Choroid plexus epithelial cell (primary cell): ENCODE measurements around the gene MOK.

ENCODE experiments used
- DNase-seq: peaks from one replicate; pipeline ENCODE4 v3.0.0-alpha.2; 2010; ENCODE audit warnings: low read depth
- H3K4me3 ChIP-seq: 2 replicates; pipeline ENCODE4 v1.5.1; 2011; ENCODE audit warnings: low read depth, mild to moderate bottlenecking, control low read depth, low read length, moderate library complexity
- CTCF ChIP-seq: conservative IDR thresholded peaks from 2 replicates; pipeline ENCODE4 v1.5.1; 2011; ENCODE audit warnings: low read depth, mild to moderate bottlenecking, control low read depth, inconsistent platforms, low read length, moderate library complexity

The MOK gene

GRCh38 chr14:102206918-102207317, 98.0 kb downstream of the MOK start:
- no peak for DNase-seq
- no peak for TF ChIP-seq CTCF
- no peak overlapping the region for H3K4me3 ChIP-seq

- no peak overlapping the region for H3K4me3 ChIP-seq
- DNase-seq = no peak
- no peak for TF ChIP-seq CTCF
Observed at GRCh38 chr14:102205560-102205959, 99.4 kb downstream of the MOK start.

GRCh38 chr14:102203382-102203781, 101.6 kb downstream of the MOK start:
- no peak for DNase-seq
- TF ChIP-seq CTCF = no peak
- H3K4me3 ChIP-seq = no peak overlapping the region

- TF ChIP-seq CTCF = no peak
- H3K4me3 ChIP-seq = no peak overlapping the region
- DNase-seq = no peak
Observed at GRCh38 chr14:102202944-102203343, 102.0 kb downstream of the MOK start.

- no peak overlapping the region for H3K4me3 ChIP-seq
- no peak for DNase-seq
- no peak for TF ChIP-seq CTCF
Observed at GRCh38 chr14:102201776-102202175, 103.2 kb downstream of the MOK start.

- no peak for DNase-seq
- no peak overlapping the region for H3K4me3 ChIP-seq
- TF ChIP-seq CTCF = no peak
Observed at GRCh38 chr14:102201353-102201738, 103.6 kb downstream of the MOK start.

- no peak for TF ChIP-seq CTCF
- DNase-seq = no peak
- no peak overlapping the region for H3K4me3 ChIP-seq
Observed at GRCh38 chr14:102200690-102201352, 104.1 kb downstream of the MOK start.
